Measurements from ENCODE around the gene TP53BP2.
A peak's percentile ranks its signal among the peaks of the same experiment; 100 is the strongest.

TP53BP2 gene

DNA sequence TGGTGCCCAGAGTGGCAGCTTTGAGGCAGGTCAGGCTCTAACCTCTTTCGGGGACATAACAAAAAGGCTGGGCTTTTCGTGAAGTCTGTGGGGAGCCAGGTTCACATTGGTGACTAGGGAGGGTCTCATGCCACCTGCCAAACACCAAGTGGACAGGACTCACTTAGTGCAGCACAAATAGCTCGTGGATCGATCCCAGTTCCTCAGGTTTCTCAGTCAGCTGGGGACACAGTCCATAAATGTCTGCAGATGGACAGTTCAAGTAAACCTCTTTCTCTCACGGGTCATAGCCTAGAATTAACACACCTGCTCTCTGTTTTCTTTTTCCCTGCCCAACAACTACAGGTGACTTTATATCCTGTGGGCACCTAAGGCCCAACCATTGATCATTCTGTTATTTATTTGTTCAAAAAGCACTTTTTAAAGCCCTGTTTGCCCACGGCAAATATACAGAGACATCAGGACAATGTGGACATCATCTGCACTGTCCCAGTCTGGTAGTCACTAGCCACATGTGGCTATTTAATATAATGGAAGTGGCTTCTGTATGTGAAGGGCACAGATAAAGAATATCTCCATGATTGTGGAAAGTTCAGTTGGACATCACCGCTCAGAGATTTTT, 79.9 kb downstream of the TP53BP2 start:
- DNase-seq: peak in 1 of 56 donors; percentile 69

DNA sequence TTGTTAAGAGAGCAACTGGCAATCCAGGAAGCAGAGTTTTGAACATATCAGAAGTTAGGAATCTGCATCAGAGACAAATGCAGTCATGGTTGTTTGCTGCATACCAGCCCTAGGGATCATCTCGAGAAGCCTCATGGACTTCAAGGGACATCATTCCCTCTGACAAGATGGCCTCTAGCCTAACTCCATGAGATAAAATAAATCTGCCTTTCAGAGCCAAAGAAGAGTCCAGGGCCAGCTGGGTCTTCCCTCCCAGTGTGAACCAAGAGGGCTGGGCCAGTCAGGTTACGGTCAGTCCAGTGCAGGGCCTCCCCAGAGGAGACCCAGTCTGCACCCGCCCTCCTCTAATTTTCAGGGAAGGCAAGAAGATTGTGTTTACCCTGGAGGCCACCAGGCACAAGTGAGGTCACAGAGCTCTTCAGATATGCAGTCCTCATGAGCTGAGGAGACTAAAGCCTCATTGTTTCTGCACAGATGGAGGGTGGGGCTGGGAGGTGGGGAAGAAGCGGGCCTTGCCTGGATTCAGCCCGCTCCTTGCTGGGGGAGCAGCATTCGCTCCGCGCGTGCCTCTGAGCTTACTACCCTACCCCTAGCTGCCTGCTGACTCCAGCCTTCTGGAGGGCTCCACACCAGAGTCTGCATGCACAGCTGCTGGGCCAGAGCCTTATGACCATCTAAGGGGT, 80.6 kb downstream of the TP53BP2 start:
- DNase-seq: peak in 54 of 56 donors; percentile 10 to 86 (median 64)

DNA sequence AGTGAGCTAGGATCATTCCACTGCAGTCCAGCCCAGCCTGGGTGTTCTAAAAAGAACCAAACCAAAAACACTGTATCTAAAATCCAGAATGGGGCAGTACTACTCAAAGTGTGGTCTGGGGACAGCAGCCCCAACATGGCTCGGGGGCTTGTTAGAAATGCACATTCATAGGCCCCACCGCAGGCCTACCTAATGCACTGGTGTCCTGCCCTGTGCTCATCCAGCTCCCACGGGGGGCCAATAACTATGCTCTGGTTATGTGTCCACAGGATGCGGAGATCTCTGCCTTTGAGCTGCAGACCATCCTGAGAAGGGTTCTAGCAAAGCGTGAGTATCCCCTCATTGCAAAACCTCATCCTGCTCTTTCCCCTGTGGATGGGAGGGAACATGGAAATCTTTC, 81.9 kb downstream of the TP53BP2 start:
- no peak for DNase-seq

DNA sequence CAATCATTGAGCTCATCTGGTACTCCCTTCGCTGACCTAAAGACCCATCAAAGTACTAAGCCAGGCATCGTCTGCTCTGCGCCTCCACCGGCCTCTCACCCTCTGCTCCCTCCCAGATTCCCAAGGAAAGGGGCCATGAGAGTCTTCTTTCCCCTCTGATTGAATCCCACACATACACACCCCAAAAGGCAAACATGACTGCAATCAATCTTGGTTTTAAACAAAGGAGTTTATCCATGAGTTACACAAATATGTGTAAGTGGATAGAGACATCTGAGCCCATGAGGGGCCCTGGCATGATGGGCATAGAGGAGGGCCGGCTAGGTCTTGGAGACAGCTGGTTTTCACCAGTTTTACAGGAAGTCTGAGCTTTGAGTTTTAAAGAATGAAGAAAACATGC, 82.5 kb downstream of the TP53BP2 start:
- DNase-seq: no peak

DNA sequence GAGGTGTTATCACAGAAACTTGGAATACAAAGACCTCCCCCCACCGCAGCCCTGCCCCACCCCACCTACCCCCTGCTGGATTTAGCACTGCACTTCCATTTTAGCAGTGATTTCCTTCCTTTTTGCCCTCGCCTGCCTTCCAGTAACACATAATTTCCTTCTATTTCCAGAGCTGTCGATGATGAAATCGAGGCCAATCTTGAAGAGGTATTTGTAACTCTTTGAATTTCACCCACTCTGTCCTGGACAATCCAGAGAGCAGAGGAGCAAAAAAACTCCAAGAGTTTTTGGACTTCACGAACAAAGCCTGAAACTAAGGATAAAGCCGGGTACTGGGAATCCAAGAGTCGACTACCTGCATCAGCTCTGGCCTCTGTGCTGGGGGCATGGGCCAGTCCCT, 84.3 kb downstream of the TP53BP2 start:
- DNase-seq: no peak

DNA sequence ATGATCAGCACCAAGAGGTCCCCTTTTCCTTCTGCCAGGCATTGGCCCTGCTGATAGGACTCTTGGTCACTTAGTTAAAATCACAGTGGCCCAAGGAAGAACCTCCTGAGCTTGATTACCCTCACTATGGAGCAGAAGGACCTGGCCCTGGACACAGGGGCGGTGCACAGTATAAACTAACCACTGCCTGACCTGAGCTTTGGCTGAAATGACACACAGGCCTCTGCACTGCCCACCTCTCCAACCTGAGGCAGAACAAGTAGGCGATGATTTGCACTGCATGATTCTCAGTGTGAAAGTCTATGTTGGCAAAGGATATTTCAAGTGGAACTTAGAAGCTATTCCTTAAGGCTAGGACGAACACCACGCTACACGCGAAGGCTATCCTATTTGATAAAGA, 84.9 kb downstream of the TP53BP2 start:
- no peak for DNase-seq

DNA sequence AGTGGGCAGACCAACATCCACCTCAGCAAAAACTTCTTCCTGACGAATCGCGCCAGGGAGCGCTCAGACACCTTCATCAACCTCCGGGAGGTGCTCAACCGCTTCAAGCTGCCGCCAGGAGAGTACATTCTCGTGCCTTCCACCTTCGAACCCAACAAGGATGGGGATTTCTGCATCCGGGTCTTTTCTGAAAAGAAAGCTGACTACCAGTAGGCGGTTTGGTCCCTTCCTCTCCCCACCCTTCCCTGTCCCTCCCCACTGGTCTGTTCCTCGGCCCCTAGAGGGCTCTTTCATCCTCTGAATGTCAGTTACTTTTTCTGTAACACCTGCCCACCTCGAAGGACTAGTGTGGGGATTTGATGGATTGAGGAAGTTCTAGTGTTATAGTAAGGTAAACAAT, 86.5 kb downstream of the TP53BP2 start:
- DNase-seq: no peak

DNA sequence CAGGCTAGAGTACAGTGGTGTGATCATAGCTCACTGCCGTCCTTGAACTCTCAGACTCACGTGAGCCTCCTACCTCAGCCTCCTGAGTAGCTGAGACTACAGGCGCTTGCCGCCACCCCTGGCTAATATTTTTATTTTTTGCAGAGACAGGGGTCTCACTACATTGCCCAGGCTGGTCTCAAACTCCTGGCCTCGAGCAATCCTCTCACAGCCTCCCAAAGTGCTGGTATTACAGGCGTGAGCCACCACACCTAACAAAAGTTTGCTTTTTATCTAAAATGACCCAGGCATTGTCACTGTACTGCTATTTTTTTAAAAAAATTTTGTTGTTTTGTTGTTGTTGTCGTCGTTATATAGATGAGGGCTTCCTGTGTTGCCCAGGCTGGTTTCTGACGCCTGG, 87.0 kb downstream of the TP53BP2 start:
- no peak for DNase-seq

DNA sequence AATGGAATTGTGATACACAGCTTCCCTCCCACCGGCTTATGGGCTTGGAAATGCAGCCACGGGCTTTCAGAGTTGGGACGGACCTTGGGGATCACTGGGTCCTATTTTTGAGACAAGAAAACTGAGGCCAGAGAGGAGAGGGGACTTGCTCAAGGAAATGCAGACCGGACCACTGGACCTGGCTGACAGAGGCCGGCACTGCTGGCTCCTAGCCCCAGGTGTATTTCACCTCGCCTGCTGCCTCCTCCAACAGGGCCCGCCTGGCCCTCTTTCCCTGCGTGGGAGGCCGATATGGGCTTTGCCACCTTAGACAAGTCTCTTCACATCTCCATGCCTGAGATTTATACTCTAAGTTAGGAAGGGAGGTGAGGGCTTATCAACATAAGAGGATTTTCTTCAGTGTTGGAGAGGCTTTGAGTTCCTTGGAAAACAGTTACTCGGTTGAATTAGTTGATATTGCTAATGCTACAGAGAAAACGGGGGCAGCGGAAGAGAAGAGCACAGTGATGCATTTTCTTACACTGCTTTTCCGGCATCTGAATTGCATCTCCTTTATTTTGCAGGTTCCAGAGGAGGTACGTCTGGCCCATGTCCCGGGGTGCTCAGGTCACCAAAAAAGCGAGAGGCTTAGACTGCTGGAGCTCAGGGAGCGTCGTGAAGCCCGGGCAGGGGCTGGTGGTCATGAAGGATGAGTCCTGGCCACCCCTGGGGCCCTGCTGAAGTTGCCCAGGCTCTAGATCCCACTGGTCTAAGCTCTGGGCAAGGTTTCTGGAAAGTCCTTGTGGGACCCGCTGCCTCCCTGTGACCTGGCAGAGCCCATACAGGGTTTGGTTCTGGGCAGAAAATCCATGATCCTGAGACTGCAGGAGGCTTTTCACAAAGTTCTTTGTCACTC, 88.7 kb downstream of the TP53BP2 start:
- no peak for DNase-seq

DNA sequence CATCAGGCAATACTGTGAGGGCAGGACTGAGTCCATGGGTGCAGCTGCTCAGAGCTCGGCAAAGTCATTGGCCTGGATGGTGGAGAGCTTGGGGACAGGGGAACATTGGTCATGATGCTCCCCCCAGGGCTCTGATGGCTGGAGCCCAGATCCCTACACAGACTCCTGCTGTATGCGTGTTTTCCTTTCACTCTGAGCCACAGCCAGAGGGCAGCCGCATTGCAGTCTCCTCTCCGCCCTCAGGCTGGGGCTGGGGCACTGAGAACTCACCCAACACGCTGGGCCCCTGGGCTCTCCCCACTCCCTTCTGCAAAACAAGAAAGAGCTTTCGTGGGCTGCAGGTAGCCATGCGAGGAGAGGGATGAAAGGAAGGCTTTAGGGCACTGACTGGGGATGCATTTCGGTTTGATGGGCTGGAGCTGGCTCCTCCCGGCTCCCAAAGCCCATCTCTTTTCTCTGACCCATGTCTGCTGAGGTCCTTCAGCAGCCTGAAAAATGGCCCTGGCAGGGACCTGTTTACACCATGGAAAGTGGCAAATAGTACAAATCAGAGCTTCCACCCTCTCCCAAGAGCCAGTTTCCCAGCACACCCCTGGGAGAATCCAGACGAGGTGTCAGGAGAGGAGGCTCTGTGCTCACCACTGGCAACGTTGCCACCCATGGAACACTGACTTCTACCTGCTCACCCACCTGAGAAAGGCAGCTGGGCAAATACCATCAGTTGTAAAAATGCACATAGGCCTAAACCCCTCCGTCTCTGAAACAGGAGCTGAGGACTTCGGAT, 89.6 kb downstream of the TP53BP2 start:
- DNase-seq: peak in 52 of 56 donors; percentile 20 to 85 (median 62)

DNA sequence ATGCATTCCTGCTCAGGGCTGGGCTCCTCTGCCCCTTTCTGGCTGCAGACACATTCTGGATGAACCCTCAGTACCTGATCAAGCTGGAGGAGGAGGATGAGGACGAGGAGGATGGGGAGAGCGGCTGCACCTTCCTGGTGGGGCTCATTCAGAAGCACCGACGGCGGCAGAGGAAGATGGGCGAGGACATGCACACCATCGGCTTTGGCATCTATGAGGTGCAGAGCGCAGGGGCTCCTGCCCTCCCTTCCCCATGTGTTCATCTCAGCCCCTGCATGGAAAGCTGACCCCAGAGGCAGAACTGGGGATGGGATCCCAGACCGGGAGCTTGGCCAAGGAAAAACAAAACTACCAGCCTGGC, 90.3 kb downstream of the TP53BP2 start:
- DNase-seq: no peak

DNA sequence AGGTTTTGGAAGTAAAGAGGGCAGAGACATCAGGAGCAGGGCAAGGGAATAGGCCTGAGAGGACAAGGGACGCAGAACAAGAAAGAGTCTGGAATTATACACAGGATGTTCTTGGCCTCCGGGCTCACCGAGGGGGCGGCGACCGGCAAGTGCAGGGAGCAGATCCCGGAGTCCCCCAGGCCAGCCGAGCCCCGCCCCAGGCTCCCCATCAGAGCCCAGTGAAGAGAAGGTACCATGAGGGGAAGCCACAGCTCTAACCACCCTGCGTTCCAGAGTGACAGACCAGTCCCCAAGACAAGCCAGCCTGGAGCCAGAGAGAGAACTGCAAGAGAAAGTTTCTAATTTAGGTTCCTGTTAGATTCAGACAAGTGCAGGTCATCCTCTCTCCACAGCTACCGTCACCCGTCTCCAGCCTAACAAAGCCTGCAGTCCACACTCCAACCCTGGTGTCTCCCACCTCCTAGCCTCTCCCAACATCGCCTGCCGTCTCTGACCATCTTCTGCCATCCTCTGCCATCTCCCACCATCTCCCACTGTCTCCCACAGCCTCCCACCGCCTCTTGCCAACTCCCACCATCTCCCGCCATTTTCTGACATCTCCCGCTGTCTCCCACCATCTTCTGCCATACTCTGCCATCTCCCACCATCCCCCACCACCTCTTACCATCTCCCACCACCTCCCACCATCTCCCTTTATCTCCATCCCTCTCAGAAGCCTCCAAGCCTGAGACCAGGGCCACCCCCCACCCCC, 90.9 kb downstream of the TP53BP2 start:
- no peak for DNase-seq

DNA sequence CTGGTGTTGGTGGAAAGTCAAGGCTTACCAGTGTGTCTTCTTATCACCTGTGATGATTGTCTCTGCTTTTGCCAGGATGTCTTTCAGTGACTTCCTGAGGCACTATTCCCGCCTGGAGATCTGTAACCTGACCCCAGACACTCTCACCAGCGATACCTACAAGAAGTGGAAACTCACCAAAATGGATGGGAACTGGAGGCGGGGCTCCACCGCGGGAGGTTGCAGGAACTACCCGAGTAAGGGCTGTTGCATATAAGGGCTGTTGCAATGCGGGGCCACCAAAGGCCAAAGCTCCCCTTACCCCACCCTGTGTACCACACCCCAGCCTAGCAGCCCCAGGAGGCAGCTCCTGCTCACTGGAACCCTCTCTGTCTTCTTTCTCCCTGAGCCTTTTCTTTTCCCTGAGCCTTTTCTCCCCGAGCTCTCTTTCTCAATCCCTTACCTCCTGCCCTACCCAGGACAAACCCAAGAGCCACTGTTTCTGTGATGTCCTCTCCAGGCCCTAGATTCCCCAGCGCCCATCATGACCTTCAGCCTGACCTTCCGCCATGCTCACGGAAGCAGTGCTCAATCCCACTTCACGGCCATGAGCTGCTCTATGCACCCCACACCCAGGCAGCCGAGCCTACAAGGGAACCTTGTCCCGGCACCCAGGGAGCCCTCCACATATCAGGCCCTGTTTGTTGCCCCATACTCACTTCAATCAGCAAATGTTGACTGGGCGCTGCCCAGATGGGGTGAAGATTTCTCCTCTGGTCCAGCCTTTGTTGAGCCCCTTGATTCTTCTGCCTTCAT, 92.8 kb downstream of the TP53BP2 start:
- DNase-seq: no peak

DNA sequence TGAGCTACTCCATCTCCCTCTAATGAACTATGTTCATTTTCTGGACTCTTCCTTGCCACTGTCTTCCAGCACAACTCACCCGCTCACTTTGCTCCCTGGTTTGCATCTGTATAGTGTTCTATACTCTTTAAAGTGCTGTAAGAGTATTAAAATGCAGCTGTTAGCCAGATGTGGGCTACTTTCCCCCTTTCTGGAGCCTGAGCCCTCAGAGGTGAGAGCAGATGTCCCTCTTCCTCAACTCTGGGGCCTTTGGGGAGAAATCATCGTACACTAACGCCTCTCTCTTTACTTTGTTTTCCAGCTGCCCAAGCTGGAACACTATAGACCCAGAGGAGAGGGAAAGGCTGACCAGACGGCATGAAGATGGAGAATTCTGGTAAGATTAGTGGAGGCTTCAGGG, 94.1 kb downstream of the TP53BP2 start:
- no peak for DNase-seq

DNA sequence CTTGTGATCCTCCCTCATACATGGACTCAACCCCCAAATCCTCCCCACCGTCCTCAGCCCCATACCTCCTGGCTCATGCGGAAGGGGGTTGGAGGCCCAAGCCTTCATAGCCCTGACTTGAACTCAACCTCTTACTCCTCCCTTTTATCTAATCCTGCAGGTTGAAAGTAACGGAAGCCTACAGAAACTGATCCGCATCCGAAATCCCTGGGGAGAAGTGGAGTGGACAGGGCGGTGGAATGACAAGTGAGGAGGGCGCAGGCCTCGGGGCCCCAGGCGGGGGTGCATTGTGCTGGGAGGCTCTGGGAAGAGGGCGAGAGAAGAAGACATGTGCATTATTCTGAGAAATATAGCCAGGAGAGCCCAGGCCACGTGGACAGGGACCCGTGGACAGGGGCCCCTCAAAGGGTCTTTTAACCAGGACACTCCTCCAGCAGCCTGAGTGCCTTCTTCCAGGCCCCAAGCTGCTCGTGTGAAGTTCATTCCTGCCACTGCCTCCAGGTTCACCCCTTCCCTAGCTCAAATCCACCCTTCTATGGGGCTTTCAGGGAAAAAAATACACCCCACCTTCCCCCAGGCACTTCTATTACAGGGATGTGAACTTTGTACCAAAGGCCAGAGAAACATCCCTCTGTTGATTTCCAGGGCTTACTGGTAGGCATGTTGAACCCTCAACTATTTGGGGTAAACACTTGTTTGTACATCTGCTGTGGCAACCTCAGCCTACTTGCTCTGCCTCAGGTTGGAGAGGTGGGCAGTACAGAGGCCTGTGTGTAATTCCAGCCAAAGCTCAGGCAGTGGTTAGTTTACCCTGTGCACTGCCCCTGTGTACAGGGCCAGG, 94.8 kb downstream of the TP53BP2 start:
- DNase-seq: no peak

DNA sequence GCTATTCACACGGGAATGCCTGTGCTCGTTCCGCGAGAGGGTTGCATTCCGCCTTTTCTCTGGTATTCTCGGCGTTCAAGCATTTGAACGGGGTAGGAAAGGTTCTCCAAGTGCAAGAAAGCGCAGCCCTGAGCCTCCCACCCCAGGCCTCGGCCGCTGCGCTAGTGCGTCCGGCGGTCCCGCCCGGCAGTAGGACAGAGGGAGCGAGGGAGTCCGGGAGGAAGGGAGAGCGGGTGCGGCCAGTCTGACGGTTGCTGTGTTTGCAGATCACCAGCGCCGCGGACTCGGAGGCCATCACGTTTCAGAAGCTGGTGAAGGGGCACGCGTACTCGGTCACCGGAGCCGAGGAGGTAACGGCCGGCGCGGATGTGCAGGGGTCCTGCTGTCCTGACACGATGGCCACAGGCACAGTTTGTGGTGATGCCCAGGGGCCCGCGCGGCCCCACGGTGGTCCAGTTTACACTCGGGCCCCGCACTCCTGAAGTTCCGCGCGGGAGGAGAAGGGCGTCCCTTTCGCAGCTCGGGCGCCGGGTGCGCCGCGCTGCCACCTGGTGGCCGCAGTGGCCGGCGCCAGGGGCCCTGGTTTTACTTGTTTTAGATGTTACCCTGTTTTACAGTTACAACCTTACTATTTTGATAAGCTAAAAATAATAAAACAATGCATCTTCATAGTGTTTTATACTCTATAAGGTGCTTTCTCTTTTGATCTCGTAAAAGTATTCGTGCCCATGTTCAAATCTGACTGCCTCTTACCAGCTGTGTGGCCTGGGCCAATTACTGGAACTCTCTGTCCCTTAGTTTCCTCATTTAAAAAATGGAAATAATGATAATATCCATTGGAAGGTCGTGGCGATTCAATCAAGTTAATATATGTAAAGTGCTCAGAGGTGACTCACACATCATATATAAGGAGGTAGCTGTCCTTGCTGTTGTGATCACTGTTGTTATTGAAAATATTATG, 96.7 kb downstream of the TP53BP2 start:
- peak in 36 of 56 donors; percentile 14 to 76 (median 44) for DNase-seq

DNA sequence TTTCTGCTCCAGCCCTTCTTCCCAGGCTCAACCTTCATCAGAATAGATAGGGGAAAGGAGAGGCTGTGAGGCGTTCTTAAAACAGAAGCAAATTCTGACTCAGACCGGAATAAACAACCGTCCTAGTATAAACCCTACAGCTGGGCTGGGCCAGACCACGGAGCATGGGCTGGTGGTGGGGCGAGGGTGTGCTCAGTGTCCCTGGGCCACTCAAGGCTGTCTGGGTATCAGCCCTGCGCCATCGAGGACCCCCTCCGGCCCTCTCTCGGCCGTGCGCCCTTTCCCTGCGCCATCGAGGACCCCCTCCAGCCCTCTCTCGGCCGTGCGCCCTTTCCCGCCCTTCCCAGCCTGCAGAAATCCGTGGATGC, 97.4 kb downstream of the TP53BP2 start:
- DNase-seq: peak in 1 of 56 donors; percentile 37

DNA sequence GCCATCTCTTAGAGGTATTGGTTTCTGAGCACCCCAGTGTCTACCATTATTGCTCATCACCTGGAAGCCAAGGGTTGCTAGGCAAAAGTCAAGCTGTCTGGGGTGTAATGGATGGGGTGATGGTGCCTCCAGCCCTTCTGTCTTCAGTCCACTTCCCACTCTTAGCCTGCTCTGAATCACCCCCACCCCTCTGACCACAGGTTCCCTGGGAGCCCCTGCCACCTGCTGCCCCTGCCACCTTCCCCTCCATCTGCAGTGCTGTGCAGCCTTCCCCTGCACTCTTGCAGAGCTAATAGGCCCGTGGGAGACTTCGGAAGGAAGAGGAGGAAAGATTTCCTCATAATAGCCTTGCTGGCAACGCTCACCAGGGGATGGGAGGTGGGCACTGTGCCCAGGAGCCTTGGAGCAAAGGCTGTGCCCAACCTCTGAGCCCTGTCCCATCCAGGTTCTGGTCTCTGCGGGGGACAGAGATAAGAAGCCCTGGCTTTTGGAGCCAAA, 97.9 kb downstream of the TP53BP2 start:
- DNase-seq: peak in 8 of 56 donors; percentile 6 to 29 (median 12)

Measured in nucleus accumbens (tissue), 56 donors.